Testis (tissue), 3 donors: Measurements from ENCODE around the gene SHOC2. TPM values are rescaled to one million over a fixed set of nuclear protein-coding genes. Genes with fewer than 3 reads are reported as not detected.

Experiments
- DNase-seq: peaks from one replicate; pipeline ENCODE4 v3.0.0-alpha.2; 2019
- H3K27ac ChIP-seq, 2 donors: fragments of 200-600 bp; sonication (generic); one replicate each; pipeline ENCODE4 v1.5.1; 2019
- H3K27me3 ChIP-seq: fragments of 200-600 bp; sonication (generic); one replicate; pipeline ENCODE4 v1.5.1; 2019
- H3K36me3 ChIP-seq: fragments of 200-600 bp; sonication (generic); one replicate; pipeline ENCODE4 v1.5.1; 2017; ENCODE audit warnings: low read depth; ENCODE audit errors: missing control alignments
- H3K4me1 ChIP-seq: fragments of 200-600 bp; sonication (generic); one replicate; pipeline ENCODE4 v1.5.1; 2019
- H3K4me3 ChIP-seq, 2 donors: fragments of 200-600 bp; sonication (generic); one replicate each; pipeline ENCODE4 v1.5.1; 2017 to 2019
- H3K9me3 ChIP-seq: fragments of 200-600 bp; sonication (generic); one replicate; pipeline ENCODE4 v1.5.1; 2017
- CTCF ChIP-seq, 3 experiments: fragments of 450-650 bp in 2 of 3; fragments of 200-600 bp in 1 of 3; sonication (generic) in 1 of 3; IDR thresholded peaks; one replicate each; pipeline ENCODE4 v1.5.1; 2016 to 2019; ENCODE audit warnings: antibody characterized with exemption in 3 of 3, mild to moderate bottlenecking in 2 of 3, moderate library complexity in 1 of 3
- POLR2A ChIP-seq: fragments of 450-650 bp; IDR thresholded peaks from one replicate; pipeline ENCODE4 v1.6.1; 2017; ENCODE audit warnings: antibody characterized with exemption, mild to moderate bottlenecking, moderate library complexity
- WGBS, 2 donors: methylation state at CpG; one replicate each; pipeline ENCODE4 v1.1.5; 2018; 5-methylcytosine and 5-hydroxymethylcytosine counted together
- intact Hi-C: fragments of 100-400 bp; cut with DNase I; formaldehyde crosslinking; loops from one replicate; pipeline ENCODE4 v1.15.1; 2023; ENCODE audit warnings: low total_unique reads
- polyA plus RNA-seq: library from polyadenylated mRNA; stranded (reverse); fragments of 350-450 nt; fragmentation: Illumina TruSeq; extraction: RNeasy Lipid Tissue Mini Kit (QIAGEN cat#74804); gene quantifications from one replicate; pipeline ENCODE4 v1.2.3, GENCODE V29; 2014; ENCODE audit warnings: low read depth, low replicate concordance; ENCODE audit not compliant: insufficient read depth
- total RNA-seq, 2 donors: library from RNA; depleted of rRNA; stranded (reverse); fragments of >200 nt; gene quantifications; one replicate each; pipeline ENCODE4 v1.2.3, GENCODE V29; 2016

The SHOC2 gene
- total and polyA plus RNA-seq, 3 donors from 2014 or later = 61.5 to 104 (median 91.1) TPM

- no peak for DNase-seq
- 43 to 50% methylated on average over 1 of the region's 1 CpG for WGBS, 2 donors
- Histone ChIP-seq H3K4me3 (no peak overlapping the region), H3K4me1 (peaks cover 14% of the 10 kb centered on the region), H3K27ac (no peak overlapping the region), H3K27me3 (no peaks in the 10 kb centered on the region), H3K9me3 (no peaks in the 10 kb centered on the region), H3K36me3 (no peaks in the 10 kb centered on the region)
- TF ChIP-seq CTCF (IDR thresholded peaks at IDR 0.05) (no peak), POLR2A (no peak)
- intact Hi-C loops = no loop called here
Observed at GRCh38 chr10:110931769-110932381, 12.5 kb downstream of the SHOC2 start.

GRCh38 chr10:110932505-110933180 lies 13.2 kb downstream of the SHOC2 start:
- Histone ChIP-seq H3K4me3 (no peak overlapping the region), H3K27ac (no peak overlapping the region), H3K4me1 (peaks cover 14% of the 10 kb centered on the region), H3K9me3 (no peaks in the 10 kb centered on the region), H3K36me3 (no peaks in the 10 kb centered on the region), H3K27me3 (no peaks in the 10 kb centered on the region)
- DNase-seq = no peak
- TF ChIP-seq POLR2A = no peak
- TF ChIP-seq CTCF (IDR thresholded peaks at IDR 0.05) = no peak
- WGBS, 2 donors = 77 to 87% methylated on average over 1 of the region's 1 CpG
- intact Hi-C loops = no loop called here

- H3K4me1 ChIP-seq = peaks cover 9% of the 10 kb centered on the region
- H3K4me3 ChIP-seq = no peak overlapping the region
- no peak for DNase-seq
- no peaks in the 10 kb centered on the region for H3K27me3 ChIP-seq
- intact Hi-C loops = no loop called here
- WGBS, 2 donors = 67 to 79% methylated on average over 14 to 18 of the region's 18 CpGs
- H3K27ac ChIP-seq = no peak overlapping the region
- H3K9me3 ChIP-seq = no peaks in the 10 kb centered on the region
- TF ChIP-seq POLR2A = no peak
- TF ChIP-seq CTCF (IDR thresholded peaks at IDR 0.05) = no peak
- H3K36me3 ChIP-seq = no peaks in the 10 kb centered on the region
Observed at GRCh38 chr10:110936757-110937156, 17.4 kb downstream of the SHOC2 start.

GRCh38 chr10:110939419-110939818 lies 20.0 kb downstream of the SHOC2 start:
- Histone ChIP-seq H3K4me1 (no peaks in the 10 kb centered on the region), H3K36me3 (no peaks in the 10 kb centered on the region), H3K4me3 (no peak overlapping the region), H3K27ac (no peak overlapping the region), H3K27me3 (no peaks in the 10 kb centered on the region), H3K9me3 (no peaks in the 10 kb centered on the region)
- DNase-seq = no peak
- TF ChIP-seq CTCF (IDR thresholded peaks at IDR 0.05) = no peak
- no peak for TF ChIP-seq POLR2A
- WGBS, 2 donors = 87 to 97% methylated on average over 4 of the region's 4 CpGs
- intact Hi-C loops = no loop called here
